Measurements from ENCODE around the gene PIK3R3.
"Not testable (repeated sequence)": the region's sequence is repeated elsewhere in the genome, so short reads cannot be mapped to it uniquely, and the experiment has no call there.

PIK3R3 gene

DNA sequence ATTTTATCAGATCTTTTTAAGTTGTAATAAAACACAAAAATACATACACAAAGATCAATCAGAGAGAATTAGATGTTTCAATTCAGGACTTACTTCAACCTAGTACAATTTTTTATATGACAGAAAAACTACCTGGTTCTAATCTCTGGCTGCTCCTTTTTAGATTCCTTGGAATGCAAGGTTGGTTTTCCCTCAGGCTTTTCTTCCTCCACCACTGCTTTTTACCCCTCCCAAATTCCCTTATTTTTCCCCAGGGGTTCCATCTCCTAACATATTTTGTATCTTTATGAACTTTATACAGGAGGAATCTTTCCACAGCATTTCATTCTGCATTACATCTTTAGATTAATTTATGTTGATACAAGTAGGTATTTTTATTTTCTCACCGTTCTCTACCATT, 33.2 kb downstream of the PIK3R3 start:
- no peaks in the 10 kb centered on the region for H3K36me3 ChIP-seq
- H3K4me3 ChIP-seq = no peak overlapping the region
- H3K27me3 ChIP-seq = no peaks in the 10 kb centered on the region
- TF ChIP-seq, protein P1, sequence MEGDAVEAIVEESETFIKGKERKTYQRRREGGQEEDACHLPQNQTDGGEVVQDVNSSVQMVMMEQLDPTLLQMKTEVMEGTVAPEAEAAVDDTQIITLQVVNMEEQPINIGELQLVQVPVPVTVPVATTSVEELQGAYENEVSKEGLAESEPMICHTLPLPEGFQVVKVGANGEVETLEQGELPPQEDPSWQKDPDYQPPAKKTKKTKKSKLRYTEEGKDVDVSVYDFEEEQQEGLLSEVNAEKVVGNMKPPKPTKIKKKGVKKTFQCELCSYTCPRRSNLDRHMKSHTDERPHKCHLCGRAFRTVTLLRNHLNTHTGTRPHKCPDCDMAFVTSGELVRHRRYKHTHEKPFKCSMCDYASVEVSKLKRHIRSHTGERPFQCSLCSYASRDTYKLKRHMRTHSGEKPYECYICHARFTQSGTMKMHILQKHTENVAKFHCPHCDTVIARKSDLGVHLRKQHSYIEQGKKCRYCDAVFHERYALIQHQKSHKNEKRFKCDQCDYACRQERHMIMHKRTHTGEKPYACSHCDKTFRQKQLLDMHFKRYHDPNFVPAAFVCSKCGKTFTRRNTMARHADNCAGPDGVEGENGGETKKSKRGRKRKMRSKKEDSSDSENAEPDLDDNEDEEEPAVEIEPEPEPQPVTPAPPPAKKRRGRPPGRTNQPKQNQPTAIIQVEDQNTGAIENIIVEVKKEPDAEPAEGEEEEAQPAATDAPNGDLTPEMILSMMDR (IDR thresholded peaks at IDR 0.05) = no peak
- no peaks in the 10 kb centered on the region for H3K9me3 ChIP-seq
- no peak overlapping the region for H3K27ac ChIP-seq
- no peak for DNase-seq
- intact Hi-C loops (cut with DNase I; ENCODE audit: low total_unique reads) = no loop called here
- no peaks in the 10 kb centered on the region for H3K4me1 ChIP-seq

GRCh38 chr1:46098027-46098712, 34.3 kb downstream of the PIK3R3 start:
- Histone ChIP-seq H3K4me1 (no peaks in the 10 kb centered on the region), H3K9me3 (no peaks in the 10 kb centered on the region), H3K36me3 (no peaks in the 10 kb centered on the region), H3K27me3 (no peaks in the 10 kb centered on the region), H3K4me3 (no peak overlapping the region), H3K27ac (no peak overlapping the region)
- TF ChIP-seq, protein P1 (IDR thresholded peaks at IDR 0.05) = no peak
- intact Hi-C loops (cut with DNase I; ENCODE audit: low total_unique reads) = no loop called here
- no peak for DNase-seq

GRCh38 chr1:46097149-46097472, 35.3 kb downstream of the PIK3R3 start:
- Histone ChIP-seq H3K9me3 (no peaks in the 10 kb centered on the region), H3K27me3 (no peaks in the 10 kb centered on the region), H3K4me3 (no peak overlapping the region), H3K36me3 (no peaks in the 10 kb centered on the region), H3K4me1 (no peaks in the 10 kb centered on the region), H3K27ac (no peak overlapping the region)
- no peak for DNase-seq
- intact Hi-C loops (cut with DNase I; ENCODE audit: low total_unique reads) = no loop called here
- TF ChIP-seq, protein P1 (IDR thresholded peaks at IDR 0.05) = no peak

DNA sequence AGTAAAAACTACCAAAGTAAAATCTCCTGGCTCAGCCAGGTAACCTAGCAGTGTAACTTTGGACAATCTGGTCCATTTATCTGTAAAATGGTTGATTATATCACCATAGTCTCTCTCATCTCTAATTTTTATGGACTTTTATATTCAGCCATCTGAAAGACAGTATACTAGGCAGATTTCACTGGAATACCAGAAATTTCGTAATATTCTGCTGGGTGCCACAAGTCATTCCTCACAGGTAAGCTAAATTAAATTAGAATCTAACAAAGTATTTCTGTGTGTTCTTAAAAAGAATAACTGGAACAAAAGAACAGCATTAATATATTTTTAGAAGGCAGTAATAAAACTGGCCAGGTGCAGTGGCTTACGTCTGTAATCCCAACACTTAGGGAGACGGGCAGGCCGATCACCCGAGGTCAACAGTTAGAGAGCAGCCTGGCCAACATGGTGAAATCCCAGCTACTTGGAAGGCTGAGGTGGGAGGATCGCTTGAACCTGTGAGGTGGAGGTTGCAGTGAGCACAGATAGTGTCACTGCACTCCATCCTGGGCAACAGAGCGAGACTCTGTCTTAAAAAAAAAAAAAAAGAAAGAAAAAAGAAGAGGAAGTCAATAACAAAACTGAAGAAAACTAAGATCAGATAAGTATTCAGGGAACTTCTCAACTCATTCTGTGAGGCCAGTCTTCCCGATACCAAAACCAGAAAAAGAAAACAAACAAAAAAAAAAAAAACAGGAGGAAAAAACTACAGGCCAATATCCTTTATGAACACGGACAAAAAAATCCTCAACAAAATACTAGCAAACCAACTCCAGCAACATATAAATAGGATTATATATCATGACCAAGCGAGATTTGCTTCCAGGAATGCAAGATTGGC, 35.9 kb downstream of the PIK3R3 start:
- no peaks in the 10 kb centered on the region for H3K36me3 ChIP-seq
- TF ChIP-seq, protein P1 (IDR thresholded peaks at IDR 0.05) = no peak
- H3K27me3 ChIP-seq = no peaks in the 10 kb centered on the region
- no peak overlapping the region for H3K4me3 ChIP-seq
- intact Hi-C loops (cut with DNase I; ENCODE audit: low total_unique reads) = no loop called here
- no peak overlapping the region for H3K27ac ChIP-seq
- no peak for DNase-seq
- H3K4me1 ChIP-seq = no peaks in the 10 kb centered on the region
- H3K9me3 ChIP-seq = no peaks in the 10 kb centered on the region

GRCh38 chr1:46095110-46095509, 37.3 kb downstream of the PIK3R3 start:
- H3K4me1 ChIP-seq; intact Hi-C loops (cut with DNase I; ENCODE audit: low total_unique reads); H3K27ac ChIP-seq; H3K9me3 ChIP-seq; H3K4me3 ChIP-seq; DNase-seq; H3K27me3 ChIP-seq; H3K36me3 ChIP-seq: not testable (repeated sequence)

DNA sequence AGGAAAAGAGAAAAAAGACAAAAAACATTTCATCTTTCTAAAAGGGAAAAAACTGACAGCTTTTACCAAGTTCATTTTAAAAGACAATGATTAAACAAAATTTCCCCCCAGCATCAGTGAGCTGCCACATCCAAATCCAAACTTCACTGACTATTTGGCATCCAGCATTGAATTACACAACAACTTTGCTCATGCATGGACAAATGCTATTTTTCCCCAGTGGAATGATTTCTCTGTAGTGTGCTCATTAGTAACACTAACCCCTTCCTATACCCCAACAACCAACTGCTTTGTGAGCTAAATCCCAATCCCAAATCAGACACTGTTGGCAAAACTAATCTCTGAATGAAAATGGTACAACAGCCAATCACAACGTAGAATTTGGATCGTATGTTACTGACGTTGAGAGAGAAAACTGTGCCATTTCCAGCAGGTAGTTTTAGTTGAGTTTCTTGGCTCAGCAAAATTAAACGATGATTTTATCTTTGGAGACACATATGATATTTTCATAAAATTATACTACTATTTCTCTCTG, 37.9 kb downstream of the PIK3R3 start:
- Histone ChIP-seq H3K36me3 (no peaks in the 10 kb centered on the region), H3K4me1 (no peaks in the 10 kb centered on the region), H3K9me3 (no peaks in the 10 kb centered on the region), H3K4me3 (no peak overlapping the region), H3K27ac (no peak overlapping the region), H3K27me3 (no peaks in the 10 kb centered on the region)
- DNase-seq = no peak
- intact Hi-C loops (cut with DNase I; ENCODE audit: low total_unique reads) = no loop called here
- TF ChIP-seq, protein P1 (IDR thresholded peaks at IDR 0.05) = no peak

GRCh38 chr1:46093832-46094231, 38.6 kb downstream of the PIK3R3 start:
- intact Hi-C loops (cut with DNase I; ENCODE audit: low total_unique reads); H3K9me3 ChIP-seq; H3K4me3 ChIP-seq; DNase-seq; H3K36me3 ChIP-seq; H3K27me3 ChIP-seq; H3K27ac ChIP-seq; H3K4me1 ChIP-seq: not testable (repeated sequence)
